HFFc6 (cell line): ENCODE data around the gene STAB1. TPM values are rescaled to one million over a fixed set of nuclear protein-coding genes. Genes with fewer than 3 reads are reported as not detected.

Experiments used
- DNase-seq: peaks from one replicate; pipeline ENCODE4 v3.0.0-alpha.2; 2018
- H3K27ac Mint-ChIP-seq: 2 replicates; pipeline ENCODE4 v1.8.0; 2020; ENCODE audit warnings: mild to moderate bottlenecking, mixed read lengths
- H3K27me3 Mint-ChIP-seq: 2 replicates; pipeline ENCODE4 v1.8.0; 2021; ENCODE audit warnings: mild to moderate bottlenecking, moderate library complexity, mixed read lengths; ENCODE audit not compliant: insufficient read depth
- H3K36me3 Mint-ChIP-seq: 2 replicates; pipeline ENCODE4 v1.8.0; 2021; ENCODE audit warnings: low read depth, mixed read lengths
- H3K4me1 Mint-ChIP-seq: 2 replicates; pipeline ENCODE4 v1.8.0; 2020; ENCODE audit warnings: low read depth, mixed read lengths
- H3K4me3 Mint-ChIP-seq: 2 replicates; pipeline ENCODE4 v1.8.0; 2020; ENCODE audit warnings: mild to moderate bottlenecking, moderate library complexity, mixed read lengths
- H3K9me3 Mint-ChIP-seq: 2 replicates; pipeline ENCODE4 v1.8.0; 2020; ENCODE audit warnings: mild to moderate bottlenecking, mixed read lengths
- total RNA-seq, 6 experiments: library from RNA; stranded (reverse); fragmentation: NEBNext Ultra II Directional; extraction: Animal tissue kit (Norgen Biotek cat#: 25700); gene quantifications; 2 replicates in 1 of 6; 3 replicates in 5 of 6; pipeline ENCODE4 v1.2.3, GENCODE V29; 2021
- TF ChIP-seq, protein P1 (sequence below): fragments of 200-600 bp; sonication (generic); IDR thresholded peaks from 2 replicates; pipeline ENCODE4 v1.5.0; 2021; ENCODE audit warnings: antibody characterized with exemption, mild to moderate bottlenecking

STAB1 gene
- total RNA-seq, 6 experiments from 2014 or later: not detected

DNA sequence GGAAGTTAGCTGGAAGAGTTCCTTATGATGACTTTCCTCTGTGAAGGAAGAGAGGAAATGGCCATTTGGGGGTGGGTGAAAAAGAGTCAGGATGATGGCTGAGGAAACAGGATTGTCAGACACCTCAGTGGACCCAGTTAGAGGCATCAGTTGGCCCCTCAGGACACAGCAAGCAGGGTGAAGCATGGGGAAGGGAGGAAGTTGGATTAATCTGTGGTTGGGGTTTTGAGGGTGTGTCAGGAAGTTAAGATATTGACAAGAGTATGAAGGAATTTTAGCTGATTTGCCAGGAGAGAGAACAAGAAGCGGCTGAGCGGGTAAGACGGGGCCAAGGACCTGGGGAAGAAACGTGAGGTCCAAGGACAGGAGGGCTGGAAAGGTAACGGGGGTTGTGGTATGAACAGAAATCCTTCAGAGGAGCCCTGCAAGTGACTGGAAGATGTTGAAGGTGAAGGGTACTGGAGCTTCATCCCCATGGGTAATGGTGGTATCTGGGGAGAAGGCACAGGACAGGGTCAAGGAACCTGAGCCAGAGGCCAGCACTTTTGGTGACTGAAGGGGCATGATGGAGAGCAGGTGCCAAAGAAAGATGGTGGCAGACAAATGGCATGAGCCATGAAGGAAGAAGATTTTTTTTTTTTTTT lies 44.0 kb downstream of the STAB1 start:
- peak overlapping the region; percentile 58 for H3K27ac Mint-ChIP-seq
- TF ChIP-seq, protein P1, sequence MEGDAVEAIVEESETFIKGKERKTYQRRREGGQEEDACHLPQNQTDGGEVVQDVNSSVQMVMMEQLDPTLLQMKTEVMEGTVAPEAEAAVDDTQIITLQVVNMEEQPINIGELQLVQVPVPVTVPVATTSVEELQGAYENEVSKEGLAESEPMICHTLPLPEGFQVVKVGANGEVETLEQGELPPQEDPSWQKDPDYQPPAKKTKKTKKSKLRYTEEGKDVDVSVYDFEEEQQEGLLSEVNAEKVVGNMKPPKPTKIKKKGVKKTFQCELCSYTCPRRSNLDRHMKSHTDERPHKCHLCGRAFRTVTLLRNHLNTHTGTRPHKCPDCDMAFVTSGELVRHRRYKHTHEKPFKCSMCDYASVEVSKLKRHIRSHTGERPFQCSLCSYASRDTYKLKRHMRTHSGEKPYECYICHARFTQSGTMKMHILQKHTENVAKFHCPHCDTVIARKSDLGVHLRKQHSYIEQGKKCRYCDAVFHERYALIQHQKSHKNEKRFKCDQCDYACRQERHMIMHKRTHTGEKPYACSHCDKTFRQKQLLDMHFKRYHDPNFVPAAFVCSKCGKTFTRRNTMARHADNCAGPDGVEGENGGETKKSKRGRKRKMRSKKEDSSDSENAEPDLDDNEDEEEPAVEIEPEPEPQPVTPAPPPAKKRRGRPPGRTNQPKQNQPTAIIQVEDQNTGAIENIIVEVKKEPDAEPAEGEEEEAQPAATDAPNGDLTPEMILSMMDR: no peak
- H3K36me3 Mint-ChIP-seq: peaks cover 37% of the 10 kb centered on the region
- no peaks in the 10 kb centered on the region for H3K9me3 Mint-ChIP-seq
- peaks cover 7% of the 10 kb centered on the region for H3K27me3 Mint-ChIP-seq
- no peak for DNase-seq
- peaks cover 55% of the 10 kb centered on the region for H3K4me1 Mint-ChIP-seq
- H3K4me3 Mint-ChIP-seq: peak overlapping the region; percentile 71

DNA sequence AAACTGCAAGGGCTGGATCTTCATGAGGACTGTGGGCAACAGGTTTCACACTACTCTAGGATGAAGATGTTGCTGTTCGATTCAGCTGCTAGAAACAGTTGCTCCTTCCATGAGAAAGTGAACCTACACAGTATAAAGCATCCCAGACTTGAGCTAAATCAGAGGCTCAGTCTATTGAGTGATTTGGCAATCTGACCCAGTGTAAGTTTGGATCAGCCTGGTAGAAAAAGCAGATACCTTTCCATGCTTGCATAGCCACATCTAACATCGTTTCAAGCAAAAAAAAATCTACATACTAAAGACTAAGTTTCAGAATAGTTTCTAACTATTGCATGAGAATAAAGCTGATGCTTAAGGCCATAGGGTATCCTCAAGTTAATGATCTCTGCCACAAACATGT lies 45.9 kb downstream of the STAB1 start:
- TF ChIP-seq, protein P1: no peak
- H3K36me3 Mint-ChIP-seq: peaks cover 37% of the 10 kb centered on the region
- H3K4me3 Mint-ChIP-seq: no peak overlapping the region
- no peak for DNase-seq
- H3K9me3 Mint-ChIP-seq: no peaks in the 10 kb centered on the region
- H3K4me1 Mint-ChIP-seq: peaks cover 54% of the 10 kb centered on the region
- H3K27me3 Mint-ChIP-seq: peaks cover 7% of the 10 kb centered on the region
- H3K27ac Mint-ChIP-seq: no peak overlapping the region

DNA sequence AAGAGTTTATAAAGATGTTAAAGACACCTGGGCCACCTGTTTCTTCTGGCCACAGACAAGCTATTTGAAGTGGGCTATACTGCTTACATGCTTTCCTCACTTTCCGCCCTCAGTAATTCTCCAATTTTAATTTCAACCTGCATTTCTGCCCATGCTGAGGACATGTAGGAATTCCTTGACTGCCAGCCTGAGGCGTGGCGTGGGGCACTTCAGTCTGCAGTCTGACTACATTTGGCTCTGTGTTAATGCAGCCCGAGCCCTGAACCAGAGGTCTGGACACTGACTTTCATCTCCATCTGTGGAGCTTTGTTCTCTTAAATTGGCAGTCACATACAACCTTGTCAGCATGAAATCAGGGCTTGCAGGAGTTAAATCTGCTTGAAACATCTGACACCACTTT lies 49.8 kb downstream of the STAB1 start:
- Mint-ChIP-seq H3K27me3 (no peaks in the 10 kb centered on the region), H3K36me3 (peaks cover 25% of the 10 kb centered on the region), H3K9me3 (no peaks in the 10 kb centered on the region), H3K4me3 (no peak overlapping the region; the same call in 1 of the 2 replicates), H3K4me1 (peaks cover 32% of the 10 kb centered on the region), H3K27ac (peak overlapping the region; percentile 7; the same call in 1 of the 2 replicates)
- TF ChIP-seq, protein P1: no peak
- no peak for DNase-seq

DNA sequence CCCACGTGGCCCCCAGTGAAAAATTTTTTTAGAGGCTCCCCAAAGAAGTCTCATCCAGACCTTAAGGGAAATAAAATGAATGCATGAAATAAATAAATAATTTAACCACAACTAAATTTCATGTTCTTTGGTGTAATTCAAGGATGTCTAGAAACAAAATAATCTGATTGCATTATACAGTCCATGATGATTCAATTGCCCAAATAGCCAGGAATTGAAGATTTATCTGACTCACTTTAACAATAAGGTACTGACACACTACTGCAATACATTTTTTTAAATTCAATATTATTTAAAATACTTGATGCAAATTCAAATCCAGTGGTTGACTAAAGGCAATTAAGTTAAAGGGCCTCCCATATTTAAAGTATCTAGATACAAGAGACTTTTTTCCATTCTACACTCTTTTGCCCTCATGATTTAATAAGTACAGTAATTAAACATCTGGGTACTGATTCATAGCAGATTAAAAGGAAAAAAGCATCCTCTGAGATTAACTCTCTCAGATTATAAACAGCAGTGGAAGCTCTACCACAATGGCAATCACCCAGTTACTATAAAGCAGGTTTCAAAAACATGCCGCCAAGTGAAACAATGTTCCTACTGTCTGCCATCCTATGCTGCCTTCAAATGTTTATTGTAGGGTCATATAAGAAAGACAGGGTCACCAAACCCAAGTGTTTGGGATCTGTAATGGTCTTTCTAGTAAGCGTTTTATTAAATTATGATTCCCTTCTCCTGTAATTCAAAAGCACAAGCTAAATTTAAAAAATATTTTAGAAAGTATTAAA lies 51.2 kb downstream of the STAB1 start:
- TF ChIP-seq, protein P1: no peak
- Mint-ChIP-seq H3K4me1 (peaks cover 23% of the 10 kb centered on the region), H3K4me3 (no peak overlapping the region), H3K36me3 (peaks cover 16% of the 10 kb centered on the region; the same call in 1 of the 2 replicates), H3K9me3 (no peaks in the 10 kb centered on the region), H3K27me3 (no peaks in the 10 kb centered on the region; the same call in 1 of the 2 replicates), H3K27ac (peak overlapping the region; percentile 49)
- DNase-seq: no peak

DNA sequence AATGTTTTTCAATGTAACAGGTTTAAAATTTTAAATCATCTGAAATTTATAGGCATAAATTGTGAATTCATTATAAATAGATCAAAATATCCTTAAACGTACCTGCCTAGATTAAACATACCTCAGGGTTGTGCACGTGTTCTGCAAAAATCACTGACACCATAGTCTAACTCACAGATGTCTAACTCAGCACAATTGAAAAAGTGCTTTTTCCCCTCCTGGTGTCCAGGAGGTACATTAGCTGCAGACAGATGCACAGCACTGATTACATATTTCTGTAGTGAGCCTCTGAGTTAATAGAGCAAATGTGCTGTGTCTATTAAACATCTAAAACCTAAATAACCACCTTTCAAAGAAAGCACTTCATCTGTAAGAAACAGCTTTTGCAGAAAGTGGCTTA lies 52.0 kb downstream of the STAB1 start:
- DNase-seq: no peak
- no peak overlapping the region for H3K27ac Mint-ChIP-seq
- H3K4me1 Mint-ChIP-seq: peaks cover 29% of the 10 kb centered on the region
- TF ChIP-seq, protein P1: no peak
- no peak overlapping the region for H3K4me3 Mint-ChIP-seq
- H3K36me3 Mint-ChIP-seq: peaks cover 8% of the 10 kb centered on the region; the same call in 1 of the 2 replicates
- no peaks in the 10 kb centered on the region for H3K9me3 Mint-ChIP-seq
- no peaks in the 10 kb centered on the region; the same call in 1 of the 2 replicates for H3K27me3 Mint-ChIP-seq
